ENCODE results near the gene SLC39A7.

The SLC39A7 gene

DNA sequence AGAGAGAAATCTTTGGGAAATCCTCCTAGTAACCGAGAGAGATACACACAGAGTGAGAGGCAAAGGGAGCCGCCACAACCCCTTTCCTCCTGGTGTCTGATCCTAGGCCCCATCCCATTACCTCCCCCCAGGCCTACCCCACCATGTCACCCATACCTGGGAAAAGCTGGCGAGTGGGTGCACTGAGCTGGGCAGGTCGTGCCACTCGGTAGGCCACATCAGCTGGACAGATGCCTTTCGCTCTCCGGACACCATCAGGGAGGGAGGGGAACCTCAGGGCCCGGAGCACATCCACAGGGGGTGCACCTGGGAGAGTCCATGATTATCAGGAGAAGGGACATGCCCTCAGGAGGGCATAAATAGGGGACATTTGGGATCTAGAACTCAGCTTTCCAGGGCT, 11.5 kb upstream of the SLC39A7 start:
- TF ChIP-seq, protein P1, sequence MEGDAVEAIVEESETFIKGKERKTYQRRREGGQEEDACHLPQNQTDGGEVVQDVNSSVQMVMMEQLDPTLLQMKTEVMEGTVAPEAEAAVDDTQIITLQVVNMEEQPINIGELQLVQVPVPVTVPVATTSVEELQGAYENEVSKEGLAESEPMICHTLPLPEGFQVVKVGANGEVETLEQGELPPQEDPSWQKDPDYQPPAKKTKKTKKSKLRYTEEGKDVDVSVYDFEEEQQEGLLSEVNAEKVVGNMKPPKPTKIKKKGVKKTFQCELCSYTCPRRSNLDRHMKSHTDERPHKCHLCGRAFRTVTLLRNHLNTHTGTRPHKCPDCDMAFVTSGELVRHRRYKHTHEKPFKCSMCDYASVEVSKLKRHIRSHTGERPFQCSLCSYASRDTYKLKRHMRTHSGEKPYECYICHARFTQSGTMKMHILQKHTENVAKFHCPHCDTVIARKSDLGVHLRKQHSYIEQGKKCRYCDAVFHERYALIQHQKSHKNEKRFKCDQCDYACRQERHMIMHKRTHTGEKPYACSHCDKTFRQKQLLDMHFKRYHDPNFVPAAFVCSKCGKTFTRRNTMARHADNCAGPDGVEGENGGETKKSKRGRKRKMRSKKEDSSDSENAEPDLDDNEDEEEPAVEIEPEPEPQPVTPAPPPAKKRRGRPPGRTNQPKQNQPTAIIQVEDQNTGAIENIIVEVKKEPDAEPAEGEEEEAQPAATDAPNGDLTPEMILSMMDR (IDR thresholded peaks at IDR 0.05), result no peak

DNA sequence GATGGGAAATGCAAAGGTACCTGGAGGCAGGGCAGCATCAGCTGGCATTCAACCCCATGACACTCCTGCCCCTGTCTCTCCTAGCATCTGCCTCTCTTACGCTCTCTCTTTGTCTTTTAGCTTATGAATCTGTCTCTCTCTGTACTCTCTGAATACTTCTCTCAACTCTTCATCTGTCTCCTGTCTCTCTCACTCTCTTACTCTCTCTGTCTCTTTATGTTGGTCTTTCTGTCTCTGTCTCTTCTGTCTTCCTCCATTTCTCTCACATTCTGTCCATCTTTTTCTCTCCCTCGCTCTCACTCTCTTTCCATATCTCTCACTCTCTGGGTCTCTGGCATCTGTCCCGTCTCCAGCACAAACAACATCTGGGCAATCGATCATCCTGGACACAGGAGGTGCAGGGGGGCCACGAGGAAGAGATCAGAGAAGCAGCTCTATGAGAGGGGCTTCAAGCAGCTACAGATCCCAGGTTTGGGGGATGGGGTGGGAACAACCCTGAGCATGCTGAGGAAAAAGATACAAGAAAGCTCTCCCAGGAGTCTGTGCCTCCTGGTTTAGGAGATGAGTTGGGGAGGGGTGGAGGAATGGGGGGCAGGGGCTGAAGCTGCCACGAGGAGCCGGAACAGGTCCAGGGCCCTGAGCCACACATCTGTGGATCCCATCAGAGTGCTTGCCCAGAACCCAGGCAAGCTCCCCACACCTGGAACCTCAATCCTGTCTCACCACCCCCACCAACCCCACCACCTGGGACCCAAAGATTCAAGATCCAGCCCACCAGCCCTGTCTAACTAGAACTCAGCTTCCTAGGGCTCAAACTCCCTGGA, 10.8 kb upstream of the SLC39A7 start:
- TF ChIP-seq, protein P1 (IDR thresholded peaks at IDR 0.05), result no peak

DNA sequence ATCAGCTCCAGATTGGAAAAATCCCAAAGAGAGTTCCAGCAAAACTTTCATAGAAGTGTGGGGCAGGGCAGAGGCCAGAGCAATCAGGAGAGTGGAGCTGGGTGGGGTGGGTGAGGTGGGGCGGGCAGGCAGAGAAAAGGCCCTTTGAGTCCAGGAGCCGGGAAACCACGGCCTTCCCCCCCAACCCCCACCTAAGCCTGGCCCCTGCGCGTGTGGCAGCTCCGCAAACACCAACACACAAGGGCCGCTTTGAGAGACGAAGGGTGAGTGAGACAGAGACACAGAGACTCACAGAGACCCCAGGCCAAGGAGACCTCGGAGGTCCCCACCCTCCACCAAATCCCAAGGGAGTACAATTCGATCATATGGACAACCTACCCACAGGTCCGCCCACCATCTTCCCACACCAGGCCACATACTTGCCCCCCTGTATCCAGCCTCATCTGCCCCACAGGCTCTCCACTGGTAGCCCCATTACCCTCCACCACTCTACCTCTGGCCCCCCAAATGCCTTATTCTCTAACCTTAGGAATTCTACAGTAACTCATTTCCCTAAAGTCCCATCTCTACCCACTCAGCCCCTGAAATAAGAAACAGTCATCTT, 10.1 kb upstream of the SLC39A7 start:
- TF ChIP-seq, protein P1 (IDR thresholded peaks at IDR 0.05), result no peak

DNA sequence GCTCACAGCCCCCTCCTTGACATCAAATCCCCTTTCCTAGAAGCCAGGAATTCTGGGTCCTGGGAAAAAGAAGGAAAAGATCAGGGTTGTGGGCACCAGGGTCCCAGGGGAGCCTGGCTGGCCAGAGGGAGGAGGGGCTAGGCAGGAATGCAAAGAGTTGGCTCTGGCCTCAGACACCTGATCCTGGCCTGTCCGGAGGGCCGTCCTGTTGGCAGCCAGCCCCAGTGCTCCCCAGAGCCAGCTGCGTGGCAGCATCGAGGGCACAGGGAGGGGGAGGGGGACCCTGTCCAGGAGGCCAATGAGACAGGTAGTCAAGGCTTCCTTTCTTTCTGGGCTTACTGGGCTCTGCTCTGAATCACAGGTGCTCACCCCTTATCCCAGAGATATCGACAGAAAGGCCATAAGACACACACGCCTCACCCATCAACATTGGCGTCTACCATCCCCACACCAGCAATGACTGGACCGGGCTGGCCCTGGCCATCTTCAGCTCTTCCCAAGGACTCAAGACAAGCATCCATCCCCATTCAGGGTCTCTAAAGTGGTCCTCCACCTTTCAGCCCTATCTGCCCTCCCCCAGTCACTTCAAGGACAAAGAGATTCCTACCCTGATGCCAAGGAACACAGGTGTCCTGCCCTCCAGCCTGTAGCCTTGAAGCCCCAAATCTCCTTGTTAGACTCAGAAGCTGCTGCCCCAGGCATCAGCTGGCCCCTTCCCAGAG, 9.1 kb upstream of the SLC39A7 start:
- TF ChIP-seq, protein P1 (IDR thresholded peaks at IDR 0.05), result no peak

DNA sequence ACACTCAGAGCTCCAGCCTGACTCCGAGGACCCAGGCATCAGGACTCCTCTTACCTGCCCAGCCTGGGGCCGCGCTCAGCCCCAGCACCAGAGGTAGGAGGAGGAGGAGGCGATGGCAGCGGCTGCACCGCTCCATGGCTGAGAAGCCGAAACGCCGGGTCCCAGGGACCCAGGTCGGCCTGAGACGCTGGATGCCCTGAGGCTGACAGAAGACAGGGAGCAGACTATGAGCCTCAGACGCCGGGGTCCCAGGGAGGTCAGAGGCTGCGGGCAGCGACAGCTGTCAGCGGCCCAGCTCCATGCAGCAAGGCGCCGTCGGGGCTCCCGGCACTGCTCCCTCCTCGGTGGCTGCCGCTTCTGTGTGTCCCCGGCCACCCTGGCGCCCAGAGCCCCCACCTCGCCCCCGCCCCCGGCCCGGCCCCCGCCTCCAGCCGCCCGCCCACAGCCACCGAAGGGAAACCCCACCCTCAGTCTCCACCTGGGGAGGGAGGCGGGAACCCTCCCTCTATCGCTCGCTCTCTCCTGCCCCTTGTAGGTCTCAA, 8.5 kb upstream of the SLC39A7 start, which contains the start of gene COL11A2:
TSS of gene COL11A2 (minus strand) at position 363 of the 542 bp plus-strand sequence. CDS start at position 136, 227 bp downstream.
- TF ChIP-seq, protein P1 (IDR thresholded peaks at IDR 0.05), result no peak

DNA sequence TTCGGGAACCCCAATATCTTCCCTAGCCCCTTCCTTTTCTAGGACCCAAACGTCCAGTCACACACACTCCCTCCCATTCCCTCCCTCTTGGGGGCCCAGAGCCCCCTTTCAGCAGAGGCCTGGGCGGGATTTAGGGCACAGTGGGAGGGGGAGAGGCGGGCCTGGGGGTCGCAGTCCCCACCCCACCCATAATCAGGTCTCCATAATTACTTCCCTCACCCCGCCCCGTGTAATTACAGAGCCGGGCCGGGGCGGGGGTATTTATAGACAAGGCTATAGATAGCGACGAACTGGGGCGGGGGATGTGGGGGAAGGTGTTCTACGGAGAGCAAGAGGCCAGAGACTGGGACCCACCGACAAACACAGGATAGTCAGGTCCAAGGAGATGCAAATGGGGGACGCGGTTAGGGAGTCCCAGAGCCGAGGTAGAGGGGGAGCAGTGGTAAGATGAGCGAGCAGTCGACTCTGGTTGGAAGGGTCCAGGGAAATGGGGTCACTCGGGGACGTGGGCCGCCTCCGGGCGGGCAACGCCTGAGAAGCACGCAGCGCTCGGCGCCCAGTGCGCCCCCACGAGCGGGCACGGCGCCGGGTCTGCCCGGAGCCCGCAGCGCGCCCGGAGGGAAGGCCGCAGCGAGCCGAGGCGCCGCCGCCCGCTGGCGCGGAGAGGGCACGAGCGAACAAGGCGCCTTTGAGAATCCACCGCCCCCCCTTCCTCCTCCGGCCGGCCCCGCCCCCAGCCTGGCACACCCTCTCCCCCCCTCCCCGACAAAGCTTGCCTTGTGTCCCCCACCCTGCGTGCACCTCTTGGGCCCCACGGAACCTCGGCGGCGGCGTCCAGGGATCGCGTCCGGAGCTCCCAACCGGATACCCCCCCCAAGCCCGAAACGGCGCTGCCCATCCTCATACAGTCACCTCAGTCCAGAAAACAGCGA, 7.7 kb upstream of the SLC39A7 start:
- TF ChIP-seq, protein P1 (IDR thresholded peaks at IDR 0.05), result no peak
